K562 (cell line): ENCODE measurements around the gene ITGAD. TPM values are rescaled to one million over a fixed set of nuclear protein-coding genes. Genes with fewer than 3 reads are reported as not detected.

ENCODE experiments used
- ATAC-seq: fragments of 200-7000 bp; cut with Tn5 transposase; 3 replicates; pipeline ENCODE4 v1.9.1; 2020; ENCODE audit warnings: moderate library complexity
- BruUV-seq: library from RNA; stranded (reverse); fragments of 400-500 nt; replicated peaks from 2 replicates; lab custom pipeline; 2021; lab: Mats Ljungman, UMichigan
- CTCF ChIA-PET: fragments of 300-600 bp; formaldehyde crosslinking; extraction: SDS; loops from one replicate; lab custom pipeline; 2021; ENCODE audit warnings: low intra/inter-chr PET ratio; lab: Yijun Ruan, JAX
- POLR2A ChIA-PET: fragments of 300-600, 350-650 bp; sonication (Branson Sonifier 250); formaldehyde crosslinking; extraction: SDS; loops from one replicate; lab custom pipeline; 2021; ENCODE audit warnings: antibody characterized with exemption, inconsistent platforms; lab: Yijun Ruan, JAX
- DNase-seq, 4 experiments: peaks; one replicate each; pipeline versions ENCODE4 v3.0.0 to v3.0.0-alpha.2; 2011 to 2018; ENCODE audit warnings: low spot score in 3 of 4, mixed read lengths in 3 of 4; ENCODE audit errors: extremely low read depth in 1 of 4
- FAIRE-seq: peaks from 2 replicates; lab custom pipeline; 2011; peaks lifted over from hg19 to GRCh38; lab: Jason Lieb, UNC
- H2AFZ ChIP-seq: 2 replicates; pipeline ENCODE4 v1.6.0; 2011; ENCODE audit warnings: low read depth, low read length, control low read depth, inconsistent platforms
- H3K27ac ChIP-seq: fragments of 200-600 bp; 3 replicates; pipeline ENCODE4 v1.8.0; 2011; ENCODE audit warnings: low read depth, mild to moderate bottlenecking, control low read depth, inconsistent platforms, low read length, moderate library complexity, mixed read lengths; ENCODE audit errors: extremely low read depth
- H3K27me3 ChIP-seq, 2 experiments: fragments of 300-600 bp in 1 of 2; 2 replicates in 1 of 2; 3 replicates in 1 of 2; pipeline versions ENCODE4 v1.6.0 to v1.8.0; 2011; ENCODE audit warnings: inconsistent platforms in 2 of 2, low read length in 2 of 2, mild to moderate bottlenecking in 1 of 2, mixed read lengths in 1 of 2, moderate library complexity in 1 of 2; ENCODE audit not compliant: control insufficient read depth in 2 of 2, insufficient read depth in 2 of 2
- H3K36me3 ChIP-seq: fragments of 300-600 bp; 3 replicates; pipeline ENCODE4 v1.8.0; 2011; ENCODE audit warnings: mild to moderate bottlenecking, low read length, inconsistent platforms; ENCODE audit not compliant: control insufficient read depth, insufficient read depth
- H3K4me1 ChIP-seq, 2 experiments: fragments of 200-600 bp in 1 of 2; replicated peaks in 1 of 2; 2 replicates in 1 of 2; 3 replicates in 1 of 2; pipeline versions ENCODE4 v1.5.1 to v1.8.0; 2011; ENCODE audit warnings: inconsistent platforms in 2 of 2, low read length in 2 of 2, mild to moderate bottlenecking in 1 of 2, mixed read lengths in 1 of 2, moderate library complexity in 1 of 2; ENCODE audit not compliant: control insufficient read depth in 2 of 2, insufficient read depth in 2 of 2
- H3K4me2 ChIP-seq: 2 replicates; pipeline ENCODE4 v1.6.1; 2011; ENCODE audit warnings: low read length, control low read depth, inconsistent platforms, mixed read lengths; ENCODE audit not compliant: insufficient read depth
- H3K4me3 ChIP-seq: fragments of 200-600 bp; sonication (generic), shearing (Covaris generic); 2 replicates; pipeline ENCODE4 v1.5.1; 2016; ENCODE audit warnings: control low read depth, inconsistent platforms
- H3K79me2 ChIP-seq: fragments of 200-600 bp; 3 replicates; pipeline ENCODE4 v1.8.0; 2011; ENCODE audit warnings: low read length, inconsistent platforms; ENCODE audit not compliant: control insufficient read depth, insufficient read depth
- H3K9ac ChIP-seq, 2 experiments: 2 replicates each; pipeline versions ENCODE4 v1.6.0 to v1.6.1; 2011; ENCODE audit warnings: low read depth in 2 of 2, low read length in 2 of 2, control low read depth in 1 of 2, inconsistent platforms in 1 of 2, mild to moderate bottlenecking in 1 of 2, mixed read lengths in 1 of 2; ENCODE audit not compliant: insufficient read depth in 1 of 2
- H3K9me1 ChIP-seq: one replicate; pipeline ENCODE4 v1.6.0; 2011; ENCODE audit warnings: inconsistent platforms, mild to moderate bottlenecking, low read length, moderate library complexity; ENCODE audit not compliant: control insufficient read depth, insufficient read depth
- H3K9me3 ChIP-seq: replicated peaks from 2 replicates; pipeline ENCODE4 v1.5.1; 2011; ENCODE audit warnings: low read depth, low read length, inconsistent platforms; ENCODE audit not compliant: control insufficient read depth, insufficient read depth
- H4K20me1 ChIP-seq: replicated peaks from 2 replicates; pipeline ENCODE4 v1.6.1; 2011; ENCODE audit warnings: low read length, inconsistent platforms, mixed read lengths; ENCODE audit not compliant: control insufficient read depth, insufficient read depth
- ID3 ChIP-seq, 2 experiments: fragments of 250-450 bp in 1 of 2; fragments of 450-650 bp in 1 of 2; sonication (Bioruptor Pico) in 1 of 2; IDR thresholded peaks; 2 replicates each; pipeline versions ENCODE4 v1.6.1 to v1.8.0; 2016 to 2021; ENCODE audit warnings: mild to moderate bottlenecking in 2 of 2, moderate library complexity in 2 of 2, missing compliant biosample characterization in 1 of 2, missing genetic modification characterization in 1 of 2
- MEF2D ChIP-seq: conservative IDR thresholded peaks from 2 replicates; pipeline ENCODE4 v1.6.1; 2016; ENCODE audit warnings: low read depth, missing genetic modification characterization, missing compliant biosample characterization
- NCOA4 ChIP-seq: fragments of 450-650 bp; IDR thresholded peaks from 2 replicates; pipeline ENCODE4 v1.6.1; 2018; ENCODE audit warnings: mild to moderate bottlenecking; ENCODE audit not compliant: partially characterized antibody
- WGBS: fragments of 100-300 bp; shearing (Covaris generic); methylation state at CpG from one replicate; pipeline ENCODE4 v1.1.6; 2016; ENCODE audit warnings: low coverage, mixed read lengths; ENCODE audit not compliant: insufficient coverage; ENCODE audit errors: missing lambda C conversion rate; 5-methylcytosine and 5-hydroxymethylcytosine counted together
- in situ Hi-C: fragments of 300-500 bp; cut with MboI; formaldehyde crosslinking; loops from 4 replicates; pipeline ENCODE4 v1.15.0; 2018; ENCODE audit warnings: inconsistent platforms, mixed read lengths
- intact Hi-C: fragments of 100-400 bp; cut with micrococcal nuclease; formaldehyde crosslinking; loops from 2 replicates; pipeline ENCODE4 v1.14.2; 2022
- polyA plus RNA-seq, 8 experiments: library from polyadenylated mRNA; depleted of rRNA in 4 of 8; stranded (reverse) in 5 of 8; unstranded in 3 of 8; fragments of >200 nt; fragmentation: Nextera tagmentation in 2 of 8; fragmentation: Illumina TruSeq in 1 of 8; extraction: Ambion mirVana in 2 of 8; extraction: Trizol in 1 of 8; gene quantifications; 2 replicates each; pipeline versions ENCODE4 v1.2.1 to v1.2.3, GENCODE V29; 2011 to 2014; ENCODE audit warnings: inconsistent platforms in 1 of 8, missing spikeins in 1 of 8
- total RNA-seq, 7 experiments: library from RNA; depleted of rRNA in 6 of 7; stranded (reverse); fragments of >200 nt in 6 of 7; fragmentation: Illumina TruSeq in 2 of 7; extraction: Trizol in 2 of 7; gene quantifications; 2 replicates each; pipeline versions ENCODE4 v1.2.1 to v1.2.3, GENCODE V29; 2011 to 2021; ENCODE audit warnings: low replicate concordance in 1 of 7

ITGAD gene
- total and polyA plus RNA-seq, 9 of the 15 experiments (the other 6 are each of a cell fraction or from before 2014, with no cell fraction given): not detected

- BruUV-seq: no TSS peak
Observed at GRCh38 chr16:31423801-31424200, 30.7 kb downstream of the ITGAD start.

More at GRCh38 chr16:31423801-31424200, 30.7 kb downstream of the ITGAD start:
- intact Hi-C loops (no loop called here), in situ Hi-C loops (no loop called here)
- POLR2A ChIA-PET: interaction anchor here (0.6 kb wide), 2 partner anchors 36 to 243 kb away, joined by 3 to 4 read pairs; no protein-coding TSS in a partner anchor
- H4K20me1 ChIP-seq: no peaks in the 10 kb centered on the region; the same call in 1 of the 2 replicates
- no peak for FAIRE-seq
- H3K4me1 ChIP-seq: peaks cover 0 to 13% of the 10 kb centered on the region in 2 experiments; a peak in 2 of 5 replicates
- no peak overlapping the region; a peak in 1 of 4 replicates for H3K9ac ChIP-seq
- no peak for TF ChIP-seq NCOA4
- no peak for TF ChIP-seq ID3 (CRISPR knock-in tag; IDR thresholded peaks at IDR 0.05)
- no peak for TF ChIP-seq ID3 (tag; IDR thresholded peaks at IDR 0.05)
- no peak for TF ChIP-seq MEF2D
- H3K4me2 ChIP-seq: no peak overlapping the region
- H3K27me3 ChIP-seq: peaks cover 17 to 44% of the 10 kb centered on the region in 2 experiments; a peak in 4 of 5 replicates
- H3K79me2 ChIP-seq: no peaks in the 10 kb centered on the region
- no peak overlapping the region for H2AFZ ChIP-seq
- no peak overlapping the region for H3K27ac ChIP-seq
- no peak overlapping the region for H3K4me3 ChIP-seq
- no peak for ATAC-seq
- H3K9me1 ChIP-seq: no peaks in the 10 kb centered on the region
- H3K9me3 ChIP-seq: no peaks in the 10 kb centered on the region
- WGBS: 8% methylated on average over 10 of the region's 12 CpGs
- CTCF ChIA-PET: no interaction called here
- no peaks in the 10 kb centered on the region for H3K36me3 ChIP-seq
- DNase-seq: no peak
